MCF 10A (cell line): ENCODE measurements around the gene PHF20. TPM values are rescaled to one million over a fixed set of nuclear protein-coding genes. Genes with fewer than 3 reads are reported as not detected.

ENCODE experiments used
- BruUV-seq: library from RNA; stranded (reverse); fragments of 400-500 nt; replicated peaks from 2 replicates; lab custom pipeline; 2021; lab: Mats Ljungman, UMichigan
- CTCF ChIA-PET: fragments of 300-600 bp; sonication (Branson Sonifier 250); formaldehyde crosslinking; extraction: SDS; loops from one replicate; lab custom pipeline; 2021; ENCODE audit warnings: antibody characterized with exemption, inconsistent platforms; lab: Yijun Ruan, JAX
- POLR2A ChIA-PET: fragments of 300-600, 350-650 bp; sonication (Branson Sonifier 250); formaldehyde crosslinking; extraction: SDS; loops from one replicate; lab custom pipeline; 2020; ENCODE audit warnings: antibody characterized with exemption, inconsistent platforms; lab: Yijun Ruan, JAX
- DNase-seq: peaks from one replicate; pipeline ENCODE4 v3.0.0-alpha.2; 2018; ENCODE audit not compliant: unreplicated experiment
- H3K27ac Mint-ChIP-seq: one replicate; pipeline ENCODE4 v1.8.0; 2022; ENCODE audit warnings: mild to moderate bottlenecking, low read depth, mixed read lengths; ENCODE audit not compliant: unreplicated experiment
- H3K27me3 Mint-ChIP-seq: one replicate; pipeline ENCODE4 v1.8.0; 2022; ENCODE audit warnings: mixed read lengths; ENCODE audit not compliant: insufficient read depth, unreplicated experiment
- H3K36me3 Mint-ChIP-seq: one replicate; pipeline ENCODE4 v1.8.0; 2022; ENCODE audit warnings: mild to moderate bottlenecking, moderate library complexity, mixed read lengths; ENCODE audit not compliant: insufficient read depth, unreplicated experiment
- H3K4me1 Mint-ChIP-seq: one replicate; pipeline ENCODE4 v1.8.0; 2022; ENCODE audit warnings: mixed read lengths; ENCODE audit not compliant: insufficient read depth, unreplicated experiment
- H3K4me3 Mint-ChIP-seq: one replicate; pipeline ENCODE4 v1.8.0; 2022; ENCODE audit warnings: mild to moderate bottlenecking, moderate library complexity, mixed read lengths; ENCODE audit not compliant: unreplicated experiment
- H3K9me3 Mint-ChIP-seq: one replicate; pipeline ENCODE4 v1.8.0; 2022; ENCODE audit warnings: mixed read lengths; ENCODE audit not compliant: unreplicated experiment
- CTCF ChIP-seq: fragments of 200-600 bp; IDR thresholded peaks from one replicate; pipeline ENCODE4 v1.8.0; 2022; ENCODE audit warnings: antibody characterized with exemption, mild to moderate bottlenecking; ENCODE audit not compliant: unreplicated experiment
- intact Hi-C: fragments of 100-400 bp; cut with micrococcal nuclease; formaldehyde crosslinking; loops from 2 replicates; pipeline ENCODE4 v1.14.1; 2022
- total RNA-seq: library from RNA; stranded (reverse); gene quantifications from 2 replicates; pipeline ENCODE4 v1.2.3, GENCODE V29; 2022

Gene PHF20
- total RNA-seq, 1 experiment from 2014 or later = 74.7 TPM

GRCh38 chr20:35734374-35734773, 37.4 kb upstream of the PHF20 start:
- H3K4me3 Mint-ChIP-seq = peak overlapping the region; percentile 42
- ChIA-PET CTCF (interaction anchor here (0.6 to 1.1 kb wide), 4 partner anchors 11 to 707 kb away, joined by 3 to 5 read pairs (median 4); no protein-coding TSS in a partner anchor), POLR2A (interaction anchor here (1.1 to 3.6 kb wide), 10 partner anchors 8 to 149 kb away, joined by 3 to 25 read pairs (median 10); partner anchors contain the start of genes CPNE1, NFS1, RBM12 and RBM39)
- H3K9me3 Mint-ChIP-seq = no peaks in the 10 kb centered on the region
- no peaks in the 10 kb centered on the region for H3K27me3 Mint-ChIP-seq
- BruUV-seq = no TSS peak
- intact Hi-C loops = no loop called here
- peak overlapping the region; percentile 22 for H3K27ac Mint-ChIP-seq
- no peak for TF ChIP-seq CTCF
- no peak for DNase-seq
- H3K4me1 Mint-ChIP-seq = peaks cover 27% of the 10 kb centered on the region
- H3K36me3 Mint-ChIP-seq = peaks cover 96% of the 10 kb centered on the region

- CTCF ChIA-PET = interaction anchor here (0.6 to 1.2 kb wide), 6 partner anchors 12 to 148 kb away, joined by 3 to 6 read pairs (median 4); no protein-coding TSS in a partner anchor
- BruUV-seq = no TSS peak
- no peak for TF ChIP-seq CTCF
- intact Hi-C loops = no loop called here
- H3K27ac Mint-ChIP-seq = peak overlapping the region; percentile 57
- H3K9me3 Mint-ChIP-seq = no peaks in the 10 kb centered on the region
- no peak for DNase-seq
- peaks cover 96% of the 10 kb centered on the region for H3K36me3 Mint-ChIP-seq
- peaks cover 25% of the 10 kb centered on the region for H3K4me1 Mint-ChIP-seq
- no peaks in the 10 kb centered on the region for H3K27me3 Mint-ChIP-seq
- H3K4me3 Mint-ChIP-seq = peak overlapping the region; percentile 44
- POLR2A ChIA-PET = interaction anchor here (0.6 to 3.6 kb wide), 15 partner anchors 8 to 860 kb away, joined by 3 to 25 read pairs (median 5); partner anchors contain the start of genes CPNE1, NFS1, RBM12 and RBM39
Measured at GRCh38 chr20:35734777-35735649, 36.8 kb upstream of the PHF20 start.

- CTCF ChIA-PET = interaction anchor here (0.6 to 1.2 kb wide), 4 partner anchors 25 to 147 kb away, joined by 4 to 7 read pairs (median 5); no protein-coding TSS in a partner anchor
- intact Hi-C loops = no loop called here
- peak overlapping the region; percentile 57 for H3K27ac Mint-ChIP-seq
- no peak for TF ChIP-seq CTCF
- H3K4me1 Mint-ChIP-seq = peaks cover 29% of the 10 kb centered on the region
- peak overlapping the region; percentile 44 for H3K4me3 Mint-ChIP-seq
- no peaks in the 10 kb centered on the region for H3K27me3 Mint-ChIP-seq
- peaks cover 96% of the 10 kb centered on the region for H3K36me3 Mint-ChIP-seq
- BruUV-seq = no TSS peak
- peak; percentile 25 for DNase-seq
- no peaks in the 10 kb centered on the region for H3K9me3 Mint-ChIP-seq
- POLR2A ChIA-PET = interaction anchor here (0.6 to 3.6 kb wide), 10 partner anchors 10 to 147 kb away, joined by 4 to 25 read pairs (median 6); partner anchors contain the start of genes NFS1 and ROMO1
Measured at GRCh38 chr20:35735826-35736470, 35.9 kb upstream of the PHF20 start.
